Measurements from ENCODE around the gene ARHGAP32.

The ARHGAP32 gene

GRCh38 chr11:128956401-128957201, 235.5 kb downstream of the ARHGAP32 start:
- peak; percentile 53 for DNase-seq (ENCODE audit: low read depth)

GRCh38 chr11:128955636-128956035, 236.5 kb downstream of the ARHGAP32 start:
- DNase-seq (ENCODE audit: low read depth): no peak

GRCh38 chr11:128953151-128953550, 239.0 kb downstream of the ARHGAP32 start:
- no peak for DNase-seq (ENCODE audit: low read depth)

GRCh38 chr11:128949791-128950454, 242.2 kb downstream of the ARHGAP32 start:
- no peak for DNase-seq (ENCODE audit: low read depth)

- DNase-seq (ENCODE audit: low read depth): no peak
Observed at GRCh38 chr11:128948583-128948982, 243.5 kb downstream of the ARHGAP32 start.

- DNase-seq (ENCODE audit: low read depth): no peak
Observed at GRCh38 chr11:128947773-128948172, 244.4 kb downstream of the ARHGAP32 start.

- no peak for DNase-seq (ENCODE audit: low read depth)
Observed at GRCh38 chr11:128946648-128947047, 245.5 kb downstream of the ARHGAP32 start.

GRCh38 chr11:128943428-128943976, 248.6 kb downstream of the ARHGAP32 start:
- DNase-seq (ENCODE audit: low read depth): no peak

GRCh38 chr11:128942817-128943427, 249.2 kb downstream of the ARHGAP32 start, which contains the start of gene TP53AIP1:
TSS of gene TP53AIP1 (minus strand) at chr11:128942871. CDS start at chr11:128937818, 5,053 bp downstream.
- no peak for DNase-seq (ENCODE audit: low read depth)

GRCh38 chr11:128942272-128942612, 249.9 kb downstream of the ARHGAP32 start:
- DNase-seq (ENCODE audit: low read depth): no peak

GRCh38 chr11:128941573-128942271, 250.4 kb downstream of the ARHGAP32 start:
- DNase-seq (ENCODE audit: low read depth): no peak

GRCh38 chr11:128941110-128941509, 251.0 kb downstream of the ARHGAP32 start:
- no peak for DNase-seq (ENCODE audit: low read depth)

- no peak for DNase-seq (ENCODE audit: low read depth)
Observed at GRCh38 chr11:128940603-128941002, 251.5 kb downstream of the ARHGAP32 start.

GRCh38 chr11:128940156-128940555, 252.0 kb downstream of the ARHGAP32 start:
- DNase-seq (ENCODE audit: low read depth): no peak

GRCh38 chr11:128939591-128939990, 252.5 kb downstream of the ARHGAP32 start:
- no peak for DNase-seq (ENCODE audit: low read depth)

- no peak for DNase-seq (ENCODE audit: low read depth)
Observed at GRCh38 chr11:128938156-128938885, 253.8 kb downstream of the ARHGAP32 start.

- DNase-seq (ENCODE audit: low read depth): no peak
Observed at GRCh38 chr11:128937480-128937879, 254.6 kb downstream of the ARHGAP32 start.

- DNase-seq (ENCODE audit: low read depth): no peak
Observed at GRCh38 chr11:128936606-128937251, 255.4 kb downstream of the ARHGAP32 start.

GRCh38 chr11:128934926-128935325, 257.2 kb downstream of the ARHGAP32 start:
- no peak for DNase-seq (ENCODE audit: low read depth)

- no peak for DNase-seq (ENCODE audit: low read depth)
Observed at GRCh38 chr11:128934351-128934750, 257.8 kb downstream of the ARHGAP32 start.
